Measurements from ENCODE around the gene GRIN3B. TPM values are rescaled to one million over a fixed set of nuclear protein-coding genes. Genes with fewer than 3 reads are reported as not detected.

GRIN3B gene
- total and polyA plus RNA-seq, 2 of the 8 experiments (the other 6 are each of a cell fraction or from before 2014, with no cell fraction given): 0.45 to 1.0 TPM

GRCh38 chr19:1046117-1046626 lies 46.0 kb downstream of the GRIN3B start (continued):
- no peak for TF ChIP-seq CHD2 (IDR thresholded peaks at IDR 0.05; ENCODE audit: low read length)

Data from H1 (cell line).